Measurements from ENCODE around the gene ARHGEF16.

The ARHGEF16 gene

DNA sequence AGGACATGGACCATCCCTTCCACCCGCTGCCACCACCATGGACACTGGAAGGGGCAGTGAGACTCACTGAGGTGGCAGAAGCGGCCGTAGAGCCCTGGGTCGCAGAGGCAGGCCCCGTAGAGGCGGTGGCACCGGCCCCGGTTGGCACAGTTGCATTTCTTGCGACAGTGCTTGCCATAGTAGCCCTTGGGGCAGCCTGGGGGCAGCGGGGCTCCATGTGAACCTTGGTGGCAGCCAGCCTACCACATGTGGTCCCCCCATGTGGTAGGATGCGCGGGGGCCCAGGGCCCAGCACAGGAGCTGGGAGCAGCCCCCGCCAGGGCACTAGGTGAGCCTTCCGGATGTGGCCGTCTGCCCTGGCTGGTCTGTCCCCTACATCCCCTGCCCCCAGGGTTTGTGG is 51.6 kb downstream of the ARHGEF16 start (continued):
- no peak for TF ChIP-seq ZNF184 (tag by site-specific recombination; IDR thresholded peaks at IDR 0.05)
- TF ChIP-seq, protein P1, sequence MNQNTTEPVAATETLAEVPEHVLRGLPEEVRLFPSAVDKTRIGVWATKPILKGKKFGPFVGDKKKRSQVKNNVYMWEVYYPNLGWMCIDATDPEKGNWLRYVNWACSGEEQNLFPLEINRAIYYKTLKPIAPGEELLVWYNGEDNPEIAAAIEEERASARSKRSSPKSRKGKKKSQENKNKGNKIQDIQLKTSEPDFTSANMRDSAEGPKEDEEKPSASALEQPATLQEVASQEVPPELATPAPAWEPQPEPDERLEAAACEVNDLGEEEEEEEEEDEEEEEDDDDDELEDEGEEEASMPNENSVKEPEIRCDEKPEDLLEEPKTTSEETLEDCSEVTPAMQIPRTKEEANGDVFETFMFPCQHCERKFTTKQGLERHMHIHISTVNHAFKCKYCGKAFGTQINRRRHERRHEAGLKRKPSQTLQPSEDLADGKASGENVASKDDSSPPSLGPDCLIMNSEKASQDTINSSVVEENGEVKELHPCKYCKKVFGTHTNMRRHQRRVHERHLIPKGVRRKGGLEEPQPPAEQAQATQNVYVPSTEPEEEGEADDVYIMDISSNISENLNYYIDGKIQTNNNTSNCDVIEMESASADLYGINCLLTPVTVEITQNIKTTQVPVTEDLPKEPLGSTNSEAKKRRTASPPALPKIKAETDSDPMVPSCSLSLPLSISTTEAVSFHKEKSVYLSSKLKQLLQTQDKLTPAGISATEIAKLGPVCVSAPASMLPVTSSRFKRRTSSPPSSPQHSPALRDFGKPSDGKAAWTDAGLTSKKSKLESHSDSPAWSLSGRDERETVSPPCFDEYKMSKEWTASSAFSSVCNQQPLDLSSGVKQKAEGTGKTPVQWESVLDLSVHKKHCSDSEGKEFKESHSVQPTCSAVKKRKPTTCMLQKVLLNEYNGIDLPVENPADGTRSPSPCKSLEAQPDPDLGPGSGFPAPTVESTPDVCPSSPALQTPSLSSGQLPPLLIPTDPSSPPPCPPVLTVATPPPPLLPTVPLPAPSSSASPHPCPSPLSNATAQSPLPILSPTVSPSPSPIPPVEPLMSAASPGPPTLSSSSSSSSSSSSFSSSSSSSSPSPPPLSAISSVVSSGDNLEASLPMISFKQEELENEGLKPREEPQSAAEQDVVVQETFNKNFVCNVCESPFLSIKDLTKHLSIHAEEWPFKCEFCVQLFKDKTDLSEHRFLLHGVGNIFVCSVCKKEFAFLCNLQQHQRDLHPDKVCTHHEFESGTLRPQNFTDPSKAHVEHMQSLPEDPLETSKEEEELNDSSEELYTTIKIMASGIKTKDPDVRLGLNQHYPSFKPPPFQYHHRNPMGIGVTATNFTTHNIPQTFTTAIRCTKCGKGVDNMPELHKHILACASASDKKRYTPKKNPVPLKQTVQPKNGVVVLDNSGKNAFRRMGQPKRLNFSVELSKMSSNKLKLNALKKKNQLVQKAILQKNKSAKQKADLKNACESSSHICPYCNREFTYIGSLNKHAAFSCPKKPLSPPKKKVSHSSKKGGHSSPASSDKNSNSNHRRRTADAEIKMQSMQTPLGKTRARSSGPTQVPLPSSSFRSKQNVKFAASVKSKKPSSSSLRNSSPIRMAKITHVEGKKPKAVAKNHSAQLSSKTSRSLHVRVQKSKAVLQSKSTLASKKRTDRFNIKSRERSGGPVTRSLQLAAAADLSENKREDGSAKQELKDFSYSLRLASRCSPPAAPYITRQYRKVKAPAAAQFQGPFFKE (tag by site-specific recombination; IDR thresholded peaks at IDR 0.05; ENCODE audit: borderline replicate concordance): no peak
- no peak for TF ChIP-seq ZNF311 (tag by site-specific recombination; IDR thresholded peaks at IDR 0.05; ENCODE audit: borderline replicate concordance)
- TF ChIP-seq SALL2 (tag by site-specific recombination; IDR thresholded peaks at IDR 0.05; ENCODE audit: borderline replicate concordance): no peak
- TF ChIP-seq KLF7 (tag by site-specific recombination; IDR thresholded peaks at IDR 0.05; ENCODE audit: borderline replicate concordance): no peak
- no peak for TF ChIP-seq ZNF837 (tag by site-specific recombination; IDR thresholded peaks at IDR 0.05)
- TF ChIP-seq, protein P2, sequence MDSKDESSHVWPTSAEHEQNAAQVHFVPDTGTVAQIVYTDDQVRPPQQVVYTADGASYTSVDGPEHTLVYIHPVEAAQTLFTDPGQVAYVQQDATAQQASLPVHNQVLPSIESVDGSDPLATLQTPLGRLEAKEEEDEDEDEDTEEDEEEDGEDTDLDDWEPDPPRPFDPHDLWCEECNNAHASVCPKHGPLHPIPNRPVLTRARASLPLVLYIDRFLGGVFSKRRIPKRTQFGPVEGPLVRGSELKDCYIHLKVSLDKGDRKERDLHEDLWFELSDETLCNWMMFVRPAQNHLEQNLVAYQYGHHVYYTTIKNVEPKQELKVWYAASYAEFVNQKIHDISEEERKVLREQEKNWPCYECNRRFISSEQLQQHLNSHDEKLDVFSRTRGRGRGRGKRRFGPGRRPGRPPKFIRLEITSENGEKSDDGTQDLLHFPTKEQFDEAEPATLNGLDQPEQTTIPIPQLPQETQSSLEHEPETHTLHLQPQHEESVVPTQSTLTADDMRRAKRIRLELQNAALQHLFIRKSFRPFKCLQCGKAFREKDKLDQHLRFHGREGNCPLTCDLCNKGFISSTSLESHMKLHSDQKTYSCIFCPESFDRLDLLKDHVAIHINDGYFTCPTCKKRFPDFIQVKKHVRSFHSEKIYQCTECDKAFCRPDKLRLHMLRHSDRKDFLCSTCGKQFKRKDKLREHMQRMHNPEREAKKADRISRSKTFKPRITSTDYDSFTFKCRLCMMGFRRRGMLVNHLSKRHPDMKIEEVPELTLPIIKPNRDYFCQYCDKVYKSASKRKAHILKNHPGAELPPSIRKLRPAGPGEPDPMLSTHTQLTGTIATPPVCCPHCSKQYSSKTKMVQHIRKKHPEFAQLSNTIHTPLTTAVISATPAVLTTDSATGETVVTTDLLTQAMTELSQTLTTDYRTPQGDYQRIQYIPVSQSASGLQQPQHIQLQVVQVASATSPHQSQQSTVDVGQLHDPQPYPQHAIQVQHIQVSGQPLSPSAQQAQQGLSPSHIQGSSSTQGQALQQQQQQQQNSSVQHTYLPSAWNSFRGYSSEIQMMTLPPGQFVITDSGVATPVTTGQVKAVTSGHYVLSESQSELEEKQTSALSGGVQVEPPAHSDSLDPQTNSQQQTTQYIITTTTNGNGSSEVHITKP (tag by site-specific recombination; IDR thresholded peaks at IDR 0.05): no peak
- no peak for TF ChIP-seq HOXA7 (CRISPR knock-in tag; IDR thresholded peaks at IDR 0.05; ENCODE audit: borderline replicate concordance)

DNA sequence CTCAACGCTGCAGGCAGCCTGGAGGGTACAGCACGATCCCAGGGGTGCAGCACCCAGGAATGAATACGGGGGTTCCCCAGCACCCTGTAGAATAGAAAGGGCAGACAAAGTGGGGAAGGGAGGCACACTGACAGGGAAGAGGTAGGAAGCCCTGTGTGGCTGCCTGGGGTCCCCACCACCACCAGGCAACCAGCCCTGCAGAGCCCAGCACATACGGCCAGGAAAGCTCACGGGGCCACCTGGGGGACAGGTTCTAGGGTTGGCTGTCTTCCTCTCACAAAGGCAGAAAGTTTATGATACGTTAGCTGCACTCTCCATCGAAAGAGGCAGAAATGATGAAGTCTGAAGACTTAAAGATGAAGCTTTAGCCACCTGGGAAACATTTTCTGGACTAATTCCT is 52.5 kb downstream of the ARHGEF16 start:
- no peaks in the 10 kb centered on the region for H3K36me3 ChIP-seq (ENCODE audit: control insufficient read depth in 2 of 2, insufficient read depth in 1 of 2, low read length in 2 of 2)
- no peaks in the 10 kb centered on the region for H3K4me1 ChIP-seq (ENCODE audit: control insufficient read depth, insufficient read depth, low read length)
- no peak overlapping the region for H3K27ac ChIP-seq (ENCODE audit: extremely low read depth, low read depth, low read length)
- POLR2A ChIA-PET: no interaction called here
- no peak overlapping the region for H3K4me3 ChIP-seq (ENCODE audit: low read depth, low read length)
- no peak for TF ChIP-seq SP3 (tag by site-specific recombination; IDR thresholded peaks at IDR 0.05)
- TF ChIP-seq ZNF548 (tag by site-specific recombination; IDR thresholded peaks at IDR 0.05): no peak
- TF ChIP-seq ZNF549 (tag by site-specific recombination; IDR thresholded peaks at IDR 0.05): no peak
- no peak for TF ChIP-seq ZNF202 (tag by site-specific recombination; IDR thresholded peaks at IDR 0.05; ENCODE audit: borderline replicate concordance)
- TF ChIP-seq ZNF555 (tag by site-specific recombination; conservative IDR thresholded peaks at IDR 0.05): no peak
- no peak for TF ChIP-seq HOXA7 (CRISPR knock-in tag; IDR thresholded peaks at IDR 0.05; ENCODE audit: borderline replicate concordance)
- TF ChIP-seq ZNF391 (tag by site-specific recombination; IDR thresholded peaks at IDR 0.05; ENCODE audit: borderline replicate concordance, low read depth): no peak
- TF ChIP-seq, protein P3, sequence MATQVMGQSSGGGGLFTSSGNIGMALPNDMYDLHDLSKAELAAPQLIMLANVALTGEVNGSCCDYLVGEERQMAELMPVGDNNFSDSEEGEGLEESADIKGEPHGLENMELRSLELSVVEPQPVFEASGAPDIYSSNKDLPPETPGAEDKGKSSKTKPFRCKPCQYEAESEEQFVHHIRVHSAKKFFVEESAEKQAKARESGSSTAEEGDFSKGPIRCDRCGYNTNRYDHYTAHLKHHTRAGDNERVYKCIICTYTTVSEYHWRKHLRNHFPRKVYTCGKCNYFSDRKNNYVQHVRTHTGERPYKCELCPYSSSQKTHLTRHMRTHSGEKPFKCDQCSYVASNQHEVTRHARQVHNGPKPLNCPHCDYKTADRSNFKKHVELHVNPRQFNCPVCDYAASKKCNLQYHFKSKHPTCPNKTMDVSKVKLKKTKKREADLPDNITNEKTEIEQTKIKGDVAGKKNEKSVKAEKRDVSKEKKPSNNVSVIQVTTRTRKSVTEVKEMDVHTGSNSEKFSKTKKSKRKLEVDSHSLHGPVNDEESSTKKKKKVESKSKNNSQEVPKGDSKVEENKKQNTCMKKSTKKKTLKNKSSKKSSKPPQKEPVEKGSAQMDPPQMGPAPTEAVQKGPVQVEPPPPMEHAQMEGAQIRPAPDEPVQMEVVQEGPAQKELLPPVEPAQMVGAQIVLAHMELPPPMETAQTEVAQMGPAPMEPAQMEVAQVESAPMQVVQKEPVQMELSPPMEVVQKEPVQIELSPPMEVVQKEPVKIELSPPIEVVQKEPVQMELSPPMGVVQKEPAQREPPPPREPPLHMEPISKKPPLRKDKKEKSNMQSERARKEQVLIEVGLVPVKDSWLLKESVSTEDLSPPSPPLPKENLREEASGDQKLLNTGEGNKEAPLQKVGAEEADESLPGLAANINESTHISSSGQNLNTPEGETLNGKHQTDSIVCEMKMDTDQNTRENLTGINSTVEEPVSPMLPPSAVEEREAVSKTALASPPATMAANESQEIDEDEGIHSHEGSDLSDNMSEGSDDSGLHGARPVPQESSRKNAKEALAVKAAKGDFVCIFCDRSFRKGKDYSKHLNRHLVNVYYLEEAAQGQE (tag by site-specific recombination; IDR thresholded peaks at IDR 0.05): no peak
- no peak for TF ChIP-seq ZNF792 (tag by site-specific recombination; IDR thresholded peaks at IDR 0.05)
- no peak for TF ChIP-seq ZEB2 (tag by site-specific recombination; IDR thresholded peaks at IDR 0.05)
- TF ChIP-seq ZNF266 (tag by site-specific recombination; IDR thresholded peaks at IDR 0.05; ENCODE audit: low read depth): no peak
- TF ChIP-seq ZNF140 (tag by site-specific recombination; IDR thresholded peaks at IDR 0.05): no peak
- CTCF ChIA-PET: interaction anchor here (0.7 to 1.2 kb wide), 2 partner anchors 11 to 135 kb away, joined by 3 to 4 read pairs; no protein-coding TSS in a partner anchor
- no peaks in the 10 kb centered on the region for H3K9me3 ChIP-seq (ENCODE audit: control insufficient read depth, insufficient read depth, low read depth, low read length)
